Measurements from ENCODE around the gene RHOBTB3.

DNA sequence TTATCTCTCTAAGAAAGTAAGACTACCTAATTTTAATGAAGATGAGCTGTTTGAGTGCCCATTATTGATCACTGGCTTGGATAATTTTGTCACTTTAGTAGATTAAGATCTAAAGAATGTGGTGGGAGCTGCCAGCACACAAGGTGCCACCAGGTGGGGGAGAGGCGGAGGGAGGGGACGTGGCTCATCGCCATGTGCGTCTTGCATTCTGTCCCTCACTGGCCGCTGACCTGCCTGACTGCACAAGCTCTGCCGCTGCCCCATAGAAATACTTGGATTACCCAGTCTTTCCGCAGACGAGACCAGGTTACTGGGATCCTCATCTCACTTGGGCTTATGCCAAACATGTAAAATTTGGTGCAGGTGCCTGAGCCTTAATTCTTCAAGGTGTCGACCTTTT lies 37.6 kb downstream of the RHOBTB3 start:
- TF ChIP-seq, protein P1, sequence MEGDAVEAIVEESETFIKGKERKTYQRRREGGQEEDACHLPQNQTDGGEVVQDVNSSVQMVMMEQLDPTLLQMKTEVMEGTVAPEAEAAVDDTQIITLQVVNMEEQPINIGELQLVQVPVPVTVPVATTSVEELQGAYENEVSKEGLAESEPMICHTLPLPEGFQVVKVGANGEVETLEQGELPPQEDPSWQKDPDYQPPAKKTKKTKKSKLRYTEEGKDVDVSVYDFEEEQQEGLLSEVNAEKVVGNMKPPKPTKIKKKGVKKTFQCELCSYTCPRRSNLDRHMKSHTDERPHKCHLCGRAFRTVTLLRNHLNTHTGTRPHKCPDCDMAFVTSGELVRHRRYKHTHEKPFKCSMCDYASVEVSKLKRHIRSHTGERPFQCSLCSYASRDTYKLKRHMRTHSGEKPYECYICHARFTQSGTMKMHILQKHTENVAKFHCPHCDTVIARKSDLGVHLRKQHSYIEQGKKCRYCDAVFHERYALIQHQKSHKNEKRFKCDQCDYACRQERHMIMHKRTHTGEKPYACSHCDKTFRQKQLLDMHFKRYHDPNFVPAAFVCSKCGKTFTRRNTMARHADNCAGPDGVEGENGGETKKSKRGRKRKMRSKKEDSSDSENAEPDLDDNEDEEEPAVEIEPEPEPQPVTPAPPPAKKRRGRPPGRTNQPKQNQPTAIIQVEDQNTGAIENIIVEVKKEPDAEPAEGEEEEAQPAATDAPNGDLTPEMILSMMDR (IDR thresholded peaks at IDR 0.05 in 4 of 5, conservative IDR thresholded peaks at IDR 0.05 in 1 of 5), result no peak
- TF ChIP-seq POLR2A (IDR thresholded peaks at IDR 0.05), result no peak

Measured in gastrocnemius medialis (tissue), 4 donors.